PFSK-1 (cell line): ENCODE results near the gene SINHCAF.

Experiments
- FOXP2 ChIP-seq: optimal IDR thresholded peaks from 2 replicates; pipeline ENCODE3; 2011; ENCODE audit warnings: borderline replicate concordance, control low read depth, inconsistent platforms; ENCODE audit not compliant: insufficient read depth; ENCODE audit errors: extremely low read length, extremely low read depth
- POLR2AphosphoS5 ChIP-seq: IDR thresholded peaks from 2 replicates; pipeline ENCODE4 v1.6.1; 2012; ENCODE audit warnings: low read depth, mild to moderate bottlenecking, control low read depth, low read length, moderate library complexity
- SIN3A ChIP-seq: IDR thresholded peaks from 2 replicates; pipeline ENCODE4 v1.6.1; 2012; ENCODE audit warnings: mild to moderate bottlenecking, low read length, moderate library complexity, borderline replicate concordance; ENCODE audit not compliant: insufficient read depth
- TAF1 ChIP-seq: IDR thresholded peaks from 2 replicates; pipeline ENCODE4 v1.6.1; 2012; ENCODE audit warnings: low read length, control low read depth, borderline replicate concordance; ENCODE audit not compliant: insufficient read depth
- TF ChIP-seq, protein P1 (sequence below), 2 experiments: IDR thresholded peaks; 2 replicates each; pipeline versions ENCODE4 v1.6.1 to v1.8.0; 2011 to 2012; ENCODE audit warnings: low read depth in 2 of 2, low read length in 2 of 2, control low read depth in 1 of 2, inconsistent platforms in 1 of 2, mild to moderate bottlenecking in 1 of 2, moderate library complexity in 1 of 2; ENCODE audit not compliant: insufficient read depth in 1 of 2

DNA sequence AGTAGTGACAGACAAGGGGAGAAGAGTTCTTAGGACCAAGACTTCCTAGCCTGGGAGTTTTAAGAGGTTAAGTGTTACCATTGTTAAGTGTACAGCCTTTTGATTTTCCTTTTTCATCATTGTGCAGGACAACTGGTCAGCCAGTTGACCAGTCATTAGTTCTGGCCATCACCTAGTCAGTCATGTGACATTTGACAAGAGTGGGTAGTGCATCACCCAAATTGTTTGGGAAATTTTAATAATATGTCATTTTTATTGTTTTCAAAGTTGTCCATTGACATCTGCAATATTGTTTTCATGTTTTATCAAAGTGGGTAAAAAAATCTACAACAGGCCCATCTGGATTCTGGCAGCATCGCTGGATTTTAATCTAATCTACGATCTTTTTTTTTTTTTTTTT is 15.5 kb downstream of the SINHCAF start:
- TF ChIP-seq TAF1 (no peak), POLR2AphosphoS5 (no peak), SIN3A (no peak), FOXP2 (no peak)
- TF ChIP-seq, protein P1, sequence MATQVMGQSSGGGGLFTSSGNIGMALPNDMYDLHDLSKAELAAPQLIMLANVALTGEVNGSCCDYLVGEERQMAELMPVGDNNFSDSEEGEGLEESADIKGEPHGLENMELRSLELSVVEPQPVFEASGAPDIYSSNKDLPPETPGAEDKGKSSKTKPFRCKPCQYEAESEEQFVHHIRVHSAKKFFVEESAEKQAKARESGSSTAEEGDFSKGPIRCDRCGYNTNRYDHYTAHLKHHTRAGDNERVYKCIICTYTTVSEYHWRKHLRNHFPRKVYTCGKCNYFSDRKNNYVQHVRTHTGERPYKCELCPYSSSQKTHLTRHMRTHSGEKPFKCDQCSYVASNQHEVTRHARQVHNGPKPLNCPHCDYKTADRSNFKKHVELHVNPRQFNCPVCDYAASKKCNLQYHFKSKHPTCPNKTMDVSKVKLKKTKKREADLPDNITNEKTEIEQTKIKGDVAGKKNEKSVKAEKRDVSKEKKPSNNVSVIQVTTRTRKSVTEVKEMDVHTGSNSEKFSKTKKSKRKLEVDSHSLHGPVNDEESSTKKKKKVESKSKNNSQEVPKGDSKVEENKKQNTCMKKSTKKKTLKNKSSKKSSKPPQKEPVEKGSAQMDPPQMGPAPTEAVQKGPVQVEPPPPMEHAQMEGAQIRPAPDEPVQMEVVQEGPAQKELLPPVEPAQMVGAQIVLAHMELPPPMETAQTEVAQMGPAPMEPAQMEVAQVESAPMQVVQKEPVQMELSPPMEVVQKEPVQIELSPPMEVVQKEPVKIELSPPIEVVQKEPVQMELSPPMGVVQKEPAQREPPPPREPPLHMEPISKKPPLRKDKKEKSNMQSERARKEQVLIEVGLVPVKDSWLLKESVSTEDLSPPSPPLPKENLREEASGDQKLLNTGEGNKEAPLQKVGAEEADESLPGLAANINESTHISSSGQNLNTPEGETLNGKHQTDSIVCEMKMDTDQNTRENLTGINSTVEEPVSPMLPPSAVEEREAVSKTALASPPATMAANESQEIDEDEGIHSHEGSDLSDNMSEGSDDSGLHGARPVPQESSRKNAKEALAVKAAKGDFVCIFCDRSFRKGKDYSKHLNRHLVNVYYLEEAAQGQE (IDR thresholded peaks at IDR 0.05; ENCODE audit: insufficient read depth in 1 of 2, low read depth in 2 of 2, low read length in 2 of 2) = no peak
